Erythroblast (primary cell): ENCODE measurements around the gene SRP54.

ENCODE experiments used
- GATA1 ChIP-seq: IDR thresholded peaks from 2 replicates; pipeline ENCODE4 v1.6.1; 2011; ENCODE audit warnings: low read depth, mild to moderate bottlenecking, control low read depth, low read length, moderate library complexity
- POLR2A ChIP-seq: IDR thresholded peaks from 2 replicates; pipeline ENCODE4 v1.6.1; 2011; ENCODE audit warnings: mild to moderate bottlenecking, low read length

DNA sequence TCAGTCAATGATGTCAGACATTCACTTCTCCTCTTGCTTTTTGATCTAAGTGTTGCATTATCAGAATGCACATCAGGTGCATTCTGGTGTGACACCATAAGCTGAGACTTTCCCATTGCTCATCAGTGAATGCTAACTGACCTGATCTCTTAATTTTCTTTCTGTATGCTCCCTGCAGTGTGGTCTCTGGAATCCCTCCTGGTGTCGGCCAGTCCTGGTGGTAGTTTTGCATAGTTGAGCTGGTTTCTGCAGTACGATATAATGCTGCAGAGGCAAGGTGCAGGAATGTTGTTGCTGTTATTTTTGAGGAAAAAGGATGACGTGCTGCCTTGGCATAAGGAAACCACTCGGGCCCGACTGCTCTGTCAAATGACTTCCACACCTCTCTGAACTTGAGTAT lies 11.0 kb upstream of the SRP54 start:
- TF ChIP-seq POLR2A (no peak), GATA1 (no peak)
